GM18909 (cell line): ENCODE data around the gene DRD1.
"Not testable (repeated sequence)": the region's sequence is repeated elsewhere in the genome, so short reads cannot be mapped to it uniquely, and the experiment has no call there.

Experiments used
- ATAC-seq: cut with Tn5 transposase; IDR thresholded peaks from one replicate; pipeline ENCODE4 v1.9.1; 2021; ENCODE audit warnings: mild to moderate bottlenecking; ENCODE audit not compliant: unreplicated experiment, poor library complexity

The DRD1 gene

DNA sequence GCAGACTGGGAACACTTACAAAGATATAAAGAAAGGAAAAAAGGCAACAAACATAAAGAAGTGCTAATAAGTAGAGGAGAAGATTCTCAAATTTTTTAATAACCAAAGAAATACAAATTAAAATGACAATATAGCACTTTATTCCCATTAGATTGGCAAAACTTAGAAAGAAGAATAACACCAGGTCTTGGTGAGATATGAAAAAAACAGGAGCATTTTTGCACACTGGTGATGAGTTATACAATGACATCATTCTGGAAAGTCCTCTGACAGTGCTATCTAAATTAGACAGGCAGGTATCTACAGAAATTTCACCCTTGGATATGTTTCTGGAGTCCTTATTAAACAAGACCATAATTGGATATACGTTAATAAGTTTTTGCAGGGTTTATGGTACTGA lies 24.9 kb upstream of the DRD1 start:
- no peak for ATAC-seq

DNA sequence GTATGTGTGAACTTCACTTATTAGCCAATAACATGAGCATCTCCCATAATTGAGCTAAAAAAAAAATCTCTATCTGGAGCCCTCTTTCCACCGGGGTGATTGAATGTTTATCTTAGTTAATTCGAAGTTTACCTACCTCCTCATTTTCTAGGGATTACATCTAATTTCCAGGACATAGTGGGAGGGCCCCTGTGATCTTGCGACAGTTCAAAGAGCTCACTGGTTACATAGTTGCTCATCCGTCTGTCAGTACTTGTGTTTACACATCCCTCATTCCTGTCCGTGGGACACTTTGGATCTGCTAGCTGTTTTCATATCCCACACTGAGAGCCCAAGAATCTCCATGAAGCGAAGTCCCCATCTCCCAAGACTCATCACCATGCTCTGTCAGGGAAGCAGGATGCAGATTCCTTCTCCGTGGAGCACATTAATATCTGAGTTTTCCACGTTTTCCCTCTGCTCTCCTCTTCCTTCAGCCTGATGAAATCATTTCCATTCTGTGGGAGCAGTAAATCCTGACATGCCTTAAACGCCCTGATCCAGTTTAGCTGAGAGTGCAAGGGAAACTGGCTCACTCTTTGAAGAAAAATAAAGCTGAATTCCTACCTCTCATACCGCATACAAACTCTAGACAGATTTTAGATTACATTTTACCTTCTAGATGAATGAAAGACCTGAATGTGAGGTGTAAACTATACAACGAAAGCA lies 24.2 kb upstream of the DRD1 start:
- no peak for ATAC-seq

DNA sequence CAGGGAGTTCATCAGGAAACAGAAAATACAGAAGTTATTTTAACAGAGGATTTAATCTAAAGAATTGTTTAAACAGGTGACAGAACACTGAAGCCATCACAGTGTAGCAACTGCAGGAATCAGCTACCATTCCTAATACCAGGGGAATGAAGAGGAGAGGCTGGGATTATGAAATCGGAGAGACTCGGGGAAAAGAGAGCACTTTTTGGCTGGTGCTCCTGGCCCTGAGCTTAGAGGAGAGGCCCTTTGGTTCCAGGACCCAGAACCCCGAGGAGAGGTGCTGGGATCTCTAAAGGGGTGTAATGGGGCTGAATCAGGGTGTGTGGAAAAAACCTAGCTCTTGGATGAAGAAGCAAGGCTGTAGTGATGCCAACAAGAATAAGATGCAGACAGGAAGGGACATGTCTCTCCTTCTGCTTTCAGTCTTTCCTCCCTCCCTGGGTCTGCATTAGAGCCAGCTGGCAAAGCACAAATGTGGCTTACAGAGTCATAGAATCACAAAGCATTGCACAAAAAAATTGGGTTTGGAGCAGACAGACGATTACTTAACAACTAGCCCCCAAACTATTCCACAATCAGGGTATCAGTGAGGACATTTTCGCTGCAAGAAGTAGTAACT lies 22.8 kb upstream of the DRD1 start:
- no peak for ATAC-seq

DNA sequence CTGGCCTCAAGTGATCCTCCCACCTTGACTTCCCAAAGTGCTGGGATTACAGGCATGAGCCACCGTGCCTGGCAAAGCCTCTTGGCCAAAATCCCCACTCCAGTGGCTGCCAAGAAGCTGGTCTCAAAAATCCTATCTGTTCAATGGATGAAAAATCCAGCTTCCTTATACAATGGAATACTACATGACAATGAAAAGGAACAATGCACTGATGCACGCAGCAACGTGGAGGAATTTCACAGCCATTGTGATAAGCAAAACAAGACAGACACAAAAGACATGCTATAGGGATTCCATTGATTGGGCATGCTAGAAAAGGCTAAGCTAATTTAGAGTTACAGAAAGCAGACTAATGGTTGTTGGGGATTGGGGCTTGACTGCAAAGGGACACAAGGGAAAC lies 21.3 kb upstream of the DRD1 start:
- no peak for ATAC-seq

DNA sequence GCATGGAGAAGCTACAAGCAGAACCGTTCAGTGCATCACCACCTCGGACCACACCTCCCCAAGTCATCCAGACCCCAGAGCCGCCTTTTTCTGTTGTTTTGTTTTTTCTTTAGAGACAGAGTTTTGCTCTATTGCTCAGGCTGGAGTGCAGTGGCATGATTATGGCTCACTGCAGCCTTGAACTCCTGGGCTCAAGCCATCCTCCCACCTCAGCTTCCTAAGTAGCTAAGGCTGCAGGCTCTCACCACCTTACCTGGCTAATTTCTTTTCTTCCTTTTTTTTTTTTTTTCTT lies 20.9 kb upstream of the DRD1 start:
- no peak for ATAC-seq

DNA sequence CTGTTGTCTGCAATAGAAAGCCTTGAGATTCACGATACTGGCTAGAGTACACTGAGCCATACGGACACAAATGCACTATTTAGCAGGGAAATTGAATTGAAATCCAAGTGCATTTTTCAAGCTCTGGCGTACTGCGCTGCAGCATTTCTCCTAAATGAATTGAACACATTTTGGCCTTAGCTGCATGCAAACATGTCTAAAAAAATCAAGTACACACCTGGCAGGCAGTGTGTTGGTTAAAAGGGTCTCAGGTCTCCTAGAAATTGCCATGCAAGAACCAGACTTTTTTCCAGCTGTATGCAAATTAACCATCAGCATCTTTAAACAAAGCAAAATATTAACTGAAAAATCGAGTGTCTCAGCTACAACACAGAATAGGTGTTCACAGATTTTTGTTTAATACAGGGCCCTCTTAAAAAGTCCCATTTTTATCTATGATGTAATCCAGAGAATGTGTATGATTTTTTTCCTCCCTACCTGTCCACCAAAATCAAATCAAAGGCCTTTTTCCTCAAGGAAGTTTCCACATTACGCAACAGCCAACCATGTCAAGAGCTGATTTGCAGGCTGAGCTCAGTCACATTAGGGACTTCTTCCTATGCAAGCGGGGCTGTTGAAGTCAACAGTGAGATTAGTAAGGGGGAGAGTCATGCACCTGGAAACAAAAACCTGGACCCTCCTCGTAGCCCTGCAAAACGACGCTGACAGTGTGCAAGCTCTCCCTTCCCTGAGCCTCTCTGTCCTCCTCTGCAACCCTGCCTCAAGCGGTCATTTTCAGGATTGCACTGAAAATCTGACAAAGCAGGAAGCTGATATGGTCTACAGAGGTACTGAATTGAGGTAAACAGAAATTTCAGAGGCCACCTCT lies 20.3 kb upstream of the DRD1 start:
- peak; percentile 97 for ATAC-seq

DNA sequence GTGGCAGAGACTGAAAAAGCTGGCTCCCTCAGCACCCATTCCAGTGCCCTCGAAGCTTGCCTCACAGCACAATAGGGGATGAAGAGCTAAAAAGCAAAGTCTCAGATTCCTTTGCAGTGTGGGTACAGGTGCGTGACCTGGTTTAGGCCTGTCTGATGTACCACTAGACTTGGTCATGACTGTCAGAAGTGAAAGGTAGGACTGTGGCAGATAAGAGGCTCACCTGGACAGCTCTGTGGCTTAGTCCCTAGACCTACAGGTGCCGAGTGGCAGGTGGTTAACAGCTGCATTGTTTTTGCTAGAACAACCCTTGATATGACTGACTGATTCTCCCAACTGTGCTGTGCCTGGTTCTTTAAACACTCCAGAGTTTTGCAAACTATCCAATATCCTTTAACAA lies 19.7 kb upstream of the DRD1 start:
- no peak for ATAC-seq

DNA sequence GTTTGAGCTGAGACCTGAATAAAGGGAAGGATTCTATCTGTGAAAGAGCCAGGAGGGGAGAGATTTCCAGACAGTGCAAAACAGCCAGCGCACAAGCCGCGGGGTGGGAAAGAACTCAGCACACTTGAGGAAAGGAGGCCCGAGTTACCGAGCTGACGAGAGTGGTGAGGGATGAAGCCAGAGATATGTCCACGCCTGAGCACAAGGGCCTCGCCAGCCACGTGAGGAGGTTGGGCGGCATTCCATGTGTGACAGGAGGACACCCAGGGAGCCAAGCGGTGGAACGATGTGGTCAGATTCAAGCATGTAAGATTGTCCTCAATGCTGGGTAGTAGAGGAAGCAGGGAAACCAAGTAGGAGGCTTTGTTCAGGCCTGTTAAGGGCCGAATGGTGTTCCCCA lies 17.4 kb upstream of the DRD1 start:
- ATAC-seq, result no peak

DNA sequence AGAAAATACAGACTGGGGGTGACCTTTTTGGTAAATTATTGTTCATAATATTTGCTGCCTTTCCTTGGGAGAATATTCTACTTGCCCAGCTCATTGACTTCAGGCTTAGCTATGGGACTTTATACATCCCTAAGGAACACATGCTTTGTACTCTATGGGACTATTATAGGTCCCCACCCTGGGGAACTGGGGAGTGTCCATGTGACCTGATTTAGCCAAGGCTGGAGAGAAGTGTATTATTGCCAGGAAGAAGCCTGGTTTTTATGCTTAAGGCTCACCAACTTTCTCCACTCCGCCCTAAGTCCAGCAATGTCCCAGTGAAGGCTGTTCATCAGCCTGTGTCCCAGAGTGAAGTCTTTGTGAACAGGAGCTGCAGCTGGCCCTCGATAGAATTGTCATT lies 16.6 kb upstream of the DRD1 start:
- no peak for ATAC-seq

DNA sequence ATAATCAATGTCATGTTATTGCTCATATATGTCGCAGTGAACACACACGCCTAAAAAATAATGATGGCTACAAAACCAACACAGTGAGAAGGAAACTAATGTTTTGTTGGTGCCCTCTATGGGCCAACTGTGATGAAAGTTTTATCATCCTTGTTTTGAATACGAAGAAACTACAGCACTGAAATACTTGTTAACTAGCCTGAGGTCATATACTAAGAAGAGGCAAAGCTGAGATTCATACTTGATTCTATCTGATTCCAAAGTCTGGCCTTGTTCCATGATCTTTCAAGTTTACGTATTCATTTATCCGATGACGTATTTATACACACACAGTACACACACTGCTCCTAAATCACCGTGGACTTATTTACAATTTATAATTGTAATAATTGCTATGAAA lies 16.1 kb upstream of the DRD1 start:
- ATAC-seq, result no peak

DNA sequence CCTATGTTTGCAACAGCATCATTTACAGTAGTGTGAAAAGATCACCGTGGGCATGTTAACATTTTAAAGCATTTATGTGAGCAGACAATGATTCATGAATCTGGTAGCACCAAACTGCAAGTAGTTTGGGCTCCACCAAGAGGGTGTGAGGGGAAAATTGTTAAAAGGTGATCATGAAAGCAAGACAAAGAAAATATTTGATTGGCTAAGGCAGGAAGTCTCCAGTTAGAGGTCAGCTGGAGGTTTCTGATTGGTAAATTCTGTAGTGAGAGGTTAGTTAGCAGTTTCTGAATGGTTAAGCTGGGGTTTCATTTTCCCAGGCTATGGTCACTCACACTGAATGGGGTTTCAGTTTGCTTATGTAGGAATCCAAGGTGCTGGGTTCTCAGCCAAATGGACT lies 13.5 kb upstream of the DRD1 start:
- peak; percentile 91 for ATAC-seq

DNA sequence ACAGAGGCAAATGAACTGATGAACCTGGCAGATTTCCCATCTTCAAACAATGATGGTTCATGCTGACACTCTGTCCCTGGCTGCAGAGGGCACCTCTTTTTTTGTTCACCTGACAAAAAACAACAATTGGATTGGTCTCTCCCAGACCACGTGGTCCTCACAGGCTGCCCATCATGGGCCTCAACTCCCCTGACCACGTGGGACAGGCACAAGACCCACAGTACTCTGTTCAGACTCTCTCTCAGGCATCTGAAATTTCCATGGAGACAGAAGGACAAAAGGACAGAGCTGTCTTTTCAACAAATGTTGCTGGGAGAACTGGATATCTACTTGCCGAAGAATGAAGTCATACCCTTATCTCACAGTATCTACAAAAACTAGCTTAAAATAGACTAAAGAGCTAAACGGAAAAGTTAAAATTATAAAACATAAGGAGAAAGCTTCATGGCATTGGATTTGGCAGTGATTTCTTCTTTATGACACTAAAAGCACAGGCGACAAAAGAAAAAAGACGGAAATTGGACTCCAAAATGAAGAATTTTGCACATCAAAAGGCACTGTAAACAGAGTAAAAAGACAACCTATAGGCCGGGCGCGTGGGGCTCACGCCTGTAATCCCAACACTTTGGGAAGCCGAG lies 12.2 kb upstream of the DRD1 start:
- no peak for ATAC-seq

DNA sequence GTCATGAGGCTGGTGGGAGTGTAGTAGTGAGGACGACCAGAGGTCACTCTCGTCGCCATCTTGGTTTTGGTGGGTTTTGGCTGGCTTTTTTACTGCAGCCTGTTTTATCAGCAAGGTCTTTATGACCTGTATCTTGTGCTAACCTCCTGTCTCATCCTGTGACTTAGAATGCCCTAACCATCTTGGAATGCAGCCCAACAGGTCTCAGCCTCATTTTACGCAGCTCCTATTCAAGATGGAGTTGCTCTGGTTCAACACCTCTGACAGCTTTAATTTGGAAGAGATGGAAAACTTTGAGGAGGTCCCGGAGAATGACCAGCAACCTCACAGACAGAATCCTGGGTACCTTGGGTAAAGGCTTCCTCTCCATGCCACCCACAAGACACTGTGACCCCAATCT lies 10.4 kb upstream of the DRD1 start:
- not testable (repeated sequence) for ATAC-seq

DNA sequence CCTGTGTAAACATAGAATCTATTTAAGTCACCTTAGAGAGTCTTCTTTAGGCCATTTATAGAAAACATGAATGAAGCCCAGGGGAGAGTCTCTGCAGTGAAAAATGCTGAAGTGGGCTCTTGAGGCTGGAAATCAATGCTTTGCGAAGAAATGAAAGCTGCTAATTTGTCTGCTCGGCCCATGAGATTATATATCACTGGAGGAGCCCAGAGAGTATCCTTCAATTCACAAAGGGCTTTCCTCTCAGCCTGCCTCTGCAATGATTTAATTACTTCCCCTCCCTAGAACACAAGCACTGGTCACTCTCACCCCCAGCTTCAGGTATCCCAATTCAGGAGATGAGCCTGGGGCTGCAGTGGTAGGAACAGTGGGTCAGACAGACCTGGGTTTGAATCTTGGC lies 8.2 kb upstream of the DRD1 start:
- no peak for ATAC-seq

DNA sequence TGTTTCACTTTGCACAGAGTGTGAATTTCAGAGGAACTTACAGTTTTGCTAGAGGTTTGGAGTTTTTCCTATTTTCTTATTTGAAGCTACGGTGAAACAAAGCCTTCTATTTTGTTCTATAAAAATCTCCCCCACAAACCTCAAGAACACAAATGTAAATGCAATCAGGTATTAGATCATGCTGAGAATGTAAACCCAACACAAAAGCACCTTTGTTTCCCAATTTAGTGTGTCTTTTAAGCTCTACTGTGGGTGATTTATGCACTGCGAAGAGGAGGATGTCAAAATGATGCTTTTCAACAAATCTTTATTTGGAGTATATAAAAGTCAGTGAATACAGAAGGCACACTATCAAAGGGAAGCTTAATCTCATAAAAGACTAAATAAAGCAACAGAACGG lies 4.3 kb upstream of the DRD1 start:
- ATAC-seq, result no peak

DNA sequence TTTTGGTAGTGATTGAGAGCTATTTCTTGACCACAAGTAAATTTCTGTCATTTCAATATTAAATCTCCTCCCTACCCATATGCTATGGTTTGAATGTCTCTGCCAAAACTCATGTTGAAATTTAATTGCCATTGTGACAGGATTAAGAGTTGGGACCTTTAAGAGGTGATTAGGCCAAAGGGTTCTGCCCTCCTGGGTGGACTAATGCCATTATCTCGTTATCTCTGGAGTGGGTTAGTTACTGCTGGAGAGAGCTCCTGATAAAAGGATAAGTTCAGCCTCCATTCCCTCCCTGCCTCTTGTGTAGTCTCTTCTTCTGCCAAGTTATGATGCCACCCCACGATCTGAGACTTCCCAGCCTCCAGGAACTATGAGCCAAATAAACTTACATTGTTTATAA lies 3.6 kb upstream of the DRD1 start:
- no peak for ATAC-seq

DNA sequence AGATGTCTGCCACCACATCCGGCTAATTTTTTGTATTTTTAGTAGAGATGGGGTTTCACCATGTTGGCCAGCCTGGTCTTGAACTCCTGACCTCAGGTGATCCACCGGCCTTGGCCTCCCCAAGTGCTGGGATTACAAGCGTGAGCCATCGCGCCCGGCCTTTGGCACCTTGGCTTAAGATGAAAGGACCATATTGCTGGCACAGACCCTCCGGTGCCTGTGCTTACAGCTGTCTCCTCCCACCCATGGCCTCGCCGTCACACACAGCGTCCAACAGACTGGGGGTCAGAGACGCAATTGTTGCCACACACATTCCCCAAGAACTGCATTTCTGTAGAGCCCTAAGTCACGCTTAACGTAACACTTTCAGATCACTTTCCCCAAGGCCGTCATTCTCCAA lies 2.4 kb upstream of the DRD1 start:
- not testable (repeated sequence) for ATAC-seq

DNA sequence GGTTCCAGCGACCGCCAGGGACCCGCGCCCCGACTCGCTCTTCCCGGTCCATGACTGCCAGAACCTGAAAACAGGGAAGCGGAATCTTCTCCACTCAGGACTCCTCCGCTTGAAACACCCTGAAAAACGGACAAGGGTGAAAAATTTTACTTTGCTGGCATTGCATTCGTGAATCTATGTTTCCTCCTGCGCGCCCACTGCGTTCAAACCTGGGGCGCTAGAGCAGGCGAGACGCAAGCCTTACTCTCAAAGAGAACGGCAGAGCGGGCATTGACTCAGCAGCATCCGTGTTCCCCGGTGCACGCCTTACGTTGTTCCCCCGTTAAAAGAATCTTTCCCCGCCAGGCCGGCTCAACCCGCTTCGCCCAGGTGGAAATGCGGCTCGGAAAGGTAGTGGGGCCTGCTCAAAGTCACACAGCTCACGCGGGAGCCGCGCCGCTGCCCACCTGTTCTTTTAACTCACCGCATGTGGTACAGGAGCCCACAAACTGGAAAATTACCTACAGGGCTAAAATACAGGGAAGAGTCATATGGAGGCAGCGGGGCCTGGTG lies 999 bp upstream of the DRD1 start:
- ATAC-seq, result no peak

DNA sequence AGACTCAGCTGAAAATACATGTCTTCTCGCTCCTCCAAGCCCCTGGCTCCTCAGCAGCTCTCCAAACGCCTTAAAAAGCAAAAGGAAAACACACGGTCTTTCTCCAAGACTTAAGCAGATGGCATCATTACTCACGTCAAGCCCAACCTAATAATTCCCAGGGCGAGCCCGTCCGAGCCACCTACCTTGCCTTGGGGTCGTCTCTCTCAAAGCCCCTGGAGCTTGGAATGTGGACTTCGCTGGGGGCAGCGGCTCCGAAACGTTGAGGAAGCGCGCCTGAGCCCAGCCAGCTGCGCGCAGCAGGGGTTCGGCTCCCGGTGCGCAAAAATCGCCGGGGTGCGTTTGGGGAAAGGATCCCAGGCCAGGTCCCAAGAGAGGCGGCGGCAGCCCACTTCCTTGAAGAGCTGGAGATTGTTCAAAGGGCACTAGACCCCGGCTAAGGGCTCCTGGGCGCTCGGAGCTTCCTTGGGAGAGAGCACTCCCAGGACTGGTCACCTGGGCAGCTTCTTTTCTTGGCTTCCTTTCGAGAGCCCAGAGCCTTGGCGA lies 395 bp downstream of the DRD1 start:
- no peak for ATAC-seq

DNA sequence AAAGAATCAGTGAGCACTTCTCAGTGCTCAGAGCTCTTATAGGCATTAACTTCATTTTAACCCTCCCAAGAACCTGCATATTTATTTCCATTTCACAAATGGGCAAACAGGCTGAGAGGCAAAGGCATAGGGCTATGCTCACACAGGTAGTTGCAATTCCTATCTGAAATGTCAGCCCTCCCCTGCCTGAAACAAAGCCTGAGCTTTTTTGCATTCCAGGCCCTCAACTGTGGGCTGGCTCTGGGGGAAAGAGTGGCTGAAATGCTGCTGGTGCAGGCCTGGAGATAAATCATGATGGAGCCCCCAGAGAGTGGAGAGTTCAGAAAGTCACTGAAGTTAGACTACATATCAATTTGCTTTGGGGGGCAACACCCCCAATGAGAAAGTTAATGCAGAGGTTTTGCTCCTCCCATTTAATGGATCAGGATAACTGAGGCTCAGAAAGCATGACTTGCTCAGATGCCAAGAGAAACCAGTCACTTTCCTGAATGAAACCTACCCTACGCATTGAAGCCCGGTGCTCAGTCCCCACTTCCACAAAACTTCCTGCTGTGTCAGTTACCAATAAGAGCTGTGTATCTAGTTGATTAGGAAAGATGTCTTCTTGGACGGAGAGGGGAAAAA lies 5.6 kb downstream of the DRD1 start:
- ATAC-seq, result no peak
